Adrenal gland (tissue), 5 donors: ENCODE data around the gene NR5A2.

Experiments
- POLR2A ChIP-seq, 2 donors: fragments of 450-650 bp; IDR thresholded peaks; one replicate each; pipeline ENCODE4 v1.6.1; 2017; ENCODE audit warnings: antibody characterized with exemption in 2 of 2, mild to moderate bottlenecking in 2 of 2, moderate library complexity in 1 of 2
- TF ChIP-seq, protein P1 (sequence below), 6 experiments: fragments of 450-650 bp in 4 of 6; fragments of 200-600 bp in 2 of 6; sonication (generic) in 1 of 6; IDR thresholded peaks; 1 replicate in 5 of 6; 2 replicates in 1 of 6; pipeline versions ENCODE4 v1.5.1 to v1.8.0; 2016 to 2021; ENCODE audit warnings: antibody characterized with exemption in 6 of 6, mild to moderate bottlenecking in 2 of 6, moderate library complexity in 1 of 6
- donor health status: DM: no; HTN: no; CAD: no.

DNA sequence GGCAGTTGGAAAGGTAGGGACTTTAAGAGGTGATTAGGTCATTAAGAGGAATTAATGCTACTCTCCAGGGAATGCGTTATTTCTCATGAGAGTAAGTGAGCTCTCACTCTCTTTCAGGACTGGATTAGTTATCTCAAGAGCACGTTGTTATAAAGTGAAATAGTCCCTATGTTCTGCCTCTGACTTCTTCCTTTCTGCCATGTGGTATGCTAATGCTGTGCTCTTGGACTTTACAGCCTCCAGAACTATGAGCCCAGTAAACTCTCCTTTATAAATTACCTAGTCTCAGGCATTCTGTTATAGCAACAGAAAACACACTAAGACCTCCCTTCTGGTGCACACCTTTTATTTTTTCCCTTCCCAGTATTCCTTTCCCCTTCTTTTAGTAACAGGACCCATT is 187.8 kb downstream of the NR5A2 start:
- TF ChIP-seq, protein P1, sequence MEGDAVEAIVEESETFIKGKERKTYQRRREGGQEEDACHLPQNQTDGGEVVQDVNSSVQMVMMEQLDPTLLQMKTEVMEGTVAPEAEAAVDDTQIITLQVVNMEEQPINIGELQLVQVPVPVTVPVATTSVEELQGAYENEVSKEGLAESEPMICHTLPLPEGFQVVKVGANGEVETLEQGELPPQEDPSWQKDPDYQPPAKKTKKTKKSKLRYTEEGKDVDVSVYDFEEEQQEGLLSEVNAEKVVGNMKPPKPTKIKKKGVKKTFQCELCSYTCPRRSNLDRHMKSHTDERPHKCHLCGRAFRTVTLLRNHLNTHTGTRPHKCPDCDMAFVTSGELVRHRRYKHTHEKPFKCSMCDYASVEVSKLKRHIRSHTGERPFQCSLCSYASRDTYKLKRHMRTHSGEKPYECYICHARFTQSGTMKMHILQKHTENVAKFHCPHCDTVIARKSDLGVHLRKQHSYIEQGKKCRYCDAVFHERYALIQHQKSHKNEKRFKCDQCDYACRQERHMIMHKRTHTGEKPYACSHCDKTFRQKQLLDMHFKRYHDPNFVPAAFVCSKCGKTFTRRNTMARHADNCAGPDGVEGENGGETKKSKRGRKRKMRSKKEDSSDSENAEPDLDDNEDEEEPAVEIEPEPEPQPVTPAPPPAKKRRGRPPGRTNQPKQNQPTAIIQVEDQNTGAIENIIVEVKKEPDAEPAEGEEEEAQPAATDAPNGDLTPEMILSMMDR (IDR thresholded peaks at IDR 0.05) = no peak
- no peak for TF ChIP-seq POLR2A (IDR thresholded peaks at IDR 0.05)
